Measurements from ENCODE around the gene MSH6. TPM values are rescaled to one million over a fixed set of nuclear protein-coding genes. Genes with fewer than 3 reads are reported as not detected.

The MSH6 gene
- 28.2 and 34.1 TPM in 2 replicates for total RNA-seq

GRCh38 chr2:47782671-47783485, at the start of gene MSH6:
Gene MSH6, plus strand, starts transcription at chr2:47783145. Its CDS starts 89 bp downstream, at chr2:47783234.

Other genes with a start within 250 kb of the MSH6 start
- under 0.01 TPM in 1 of 2 replicates, not detected in the other for gene KCNK12, start 212.2 kb upstream of the MSH6 start, total RNA-seq
- gene FBXO11, start 123.4 kb downstream of the MSH6 start, total RNA-seq, result 49.8 and 73.7 TPM in 2 replicates